ENCODE results near the gene GPX4. TPM values are rescaled to one million over a fixed set of nuclear protein-coding genes. Genes with fewer than 3 reads are reported as not detected.

GPX4 gene
- total and polyA plus RNA-seq, 10 of the 15 experiments (the other 5 are each of a cell fraction or from before 2014, with no cell fraction given): 33.3 to 749 (median 297) TPM

- intact Hi-C loops (cut with micrococcal nuclease; ENCODE audit: unreplicated experiment) (no loop called here), in situ Hi-C loops (cut with MboI) (no loop called here)
- SMC1A ChIA-PET (ENCODE audit: uncharacterized antibody, unreplicated experiment): interaction anchor here (2.7 kb wide), 1 partner anchor 9 kb away, joined by 11 read pairs; no protein-coding TSS in a partner anchor
- no peak overlapping the region for H2AFZ ChIP-seq (ENCODE audit: control insufficient read depth, low read depth, low read length)
- H3K4me3 ChIP-seq: no peak overlapping the region; the same call in 1 of the 2 replicates
- 59% methylated on average over 24 of the region's 28 CpGs for WGBS (ENCODE audit: insufficient coverage, insufficient replicate concordance, low lambda C conversion rate, missing lambda C conversion rate)
- no peak for DNase-seq (ENCODE audit: low read depth, low spot score)
- no peaks in the 10 kb centered on the region for H4K20me1 ChIP-seq (ENCODE audit: control insufficient read depth, insufficient read depth)
- BruUV-seq (replicated peaks): no TSS peak
- peak overlapping the region; percentile 7; the same call in 1 of the 2 replicates for H3K4me2 ChIP-seq (ENCODE audit: control insufficient read depth, insufficient read depth)
- POLR2A ChIA-PET: interaction anchor here (0.6 to 3.8 kb wide), 6 partner anchors 13 to 111 kb away, joined by 3 to 24 read pairs (median 9); partner anchors contain the start of gene GPX4
- ATAC-seq: no peak
- no peaks in the 10 kb centered on the region for H3K27me3 ChIP-seq (replicated peaks in 1 of 2; ENCODE audit: control insufficient read depth in 2 of 2, insufficient read depth in 2 of 2, low read length in 1 of 2)
- H3K9me3 ChIP-seq (replicated peaks; ENCODE audit: control insufficient read depth, insufficient read depth, low read length): no peaks in the 10 kb centered on the region; the same call in 2 of the 3 replicates
- TF ChIP-seq FOXM1 (IDR thresholded peaks at IDR 0.05; ENCODE audit: low read depth, low read length) (no peak), IKZF1 (conservative IDR thresholded peaks at IDR 0.05) (no peak), BACH1 (IDR thresholded peaks at IDR 0.05; ENCODE audit: borderline replicate concordance) (no peak), EED (IDR thresholded peaks at IDR 0.05; ENCODE audit: low read depth) (no peak), GATAD2B (conservative IDR thresholded peaks at IDR 0.05; ENCODE audit: low read depth) (no peak)
- CTCF ChIA-PET: interaction anchor here (2.6 kb wide), 1 partner anchor 9 kb away, joined by 11 read pairs; no protein-coding TSS in a partner anchor
- peaks cover 35% of the 10 kb centered on the region for H3K79me2 ChIP-seq (ENCODE audit: control insufficient read depth, insufficient read depth, low read length)
- peaks cover 25 to 30% of the 10 kb centered on the region in 2 experiments for H3K36me3 ChIP-seq (ENCODE audit: control insufficient read depth in 2 of 2, insufficient read depth in 2 of 2, low read length in 1 of 2)
- RAD21 ChIA-PET (ENCODE audit: unreplicated experiment): interaction anchor here (1.0 to 2.2 kb wide), 3 partner anchors 17 to 120 kb away, joined by 3 to 9 read pairs (median 4); no protein-coding TSS in a partner anchor
- no peak overlapping the region for H3K27ac ChIP-seq (ENCODE audit: control insufficient read depth, insufficient read depth)
- FAIRE-seq: no peak
- H3K4me1 ChIP-seq (ENCODE audit: control insufficient read depth, insufficient read depth, low read length): peaks cover 32% of the 10 kb centered on the region
- no peak overlapping the region for H3K9ac ChIP-seq (ENCODE audit: control insufficient read depth, insufficient read depth, low read length)
Observed at GRCh38 chr19:1073956-1074517, 29.8 kb upstream of the GPX4 start.
